ENCODE results near the gene OPRM1. TPM values are rescaled to one million over a fixed set of nuclear protein-coding genes. Genes with fewer than 3 reads are reported as not detected.

OPRM1 gene
- total RNA-seq, 1 donor from 2014 or later = not detected

- Mint-ChIP-seq H3K27me3 (ENCODE audit: unreplicated experiment) (peaks cover 2% of the 10 kb centered on the region), H3K4me3 (ENCODE audit: unreplicated experiment) (no peak overlapping the region), H3K9me3 (ENCODE audit: unreplicated experiment) (no peaks in the 10 kb centered on the region), H3K36me3 (ENCODE audit: low read depth, unreplicated experiment) (peaks cover 57% of the 10 kb centered on the region), H3K4me1 (ENCODE audit: unreplicated experiment) (peaks cover 32% of the 10 kb centered on the region), H3K27ac (ENCODE audit: unreplicated experiment) (peak overlapping the region; percentile 32)
- no peak for DNase-seq (ENCODE audit: low spot score)
- TF ChIP-seq CTCF (IDR thresholded peaks at IDR 0.05; ENCODE audit: unreplicated experiment) = no peak
Observed at GRCh38 chr6:154202958-154203357, 163.9 kb downstream of the OPRM1 start.

DNA sequence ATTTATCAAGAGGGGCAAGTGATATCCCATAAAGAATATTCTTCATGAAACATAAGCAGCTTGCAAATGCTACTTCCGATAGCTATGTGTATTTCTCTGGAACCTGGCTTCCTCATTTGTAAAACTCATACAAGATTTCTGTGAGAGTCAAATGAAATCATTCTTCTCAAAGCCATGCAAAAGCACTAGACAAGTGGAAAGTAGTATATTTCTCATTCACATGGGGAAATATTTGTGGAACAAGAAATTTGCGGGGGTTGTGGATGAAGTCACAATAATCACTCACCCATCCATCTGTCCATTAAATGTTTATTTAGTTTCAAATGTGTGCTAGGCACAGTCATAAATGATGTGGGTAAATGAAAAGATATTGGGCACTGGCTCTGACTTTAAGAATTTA, 167.1 kb downstream of the OPRM1 start:
- Mint-ChIP-seq H3K36me3 (ENCODE audit: low read depth, unreplicated experiment) (peaks cover 47% of the 10 kb centered on the region), H3K9me3 (ENCODE audit: unreplicated experiment) (no peaks in the 10 kb centered on the region), H3K27me3 (ENCODE audit: unreplicated experiment) (peaks cover 2% of the 10 kb centered on the region), H3K4me1 (ENCODE audit: unreplicated experiment) (peaks cover 32% of the 10 kb centered on the region), H3K27ac (ENCODE audit: unreplicated experiment) (no peak overlapping the region), H3K4me3 (ENCODE audit: unreplicated experiment) (no peak overlapping the region)
- DNase-seq (ENCODE audit: low spot score) = no peak
- TF ChIP-seq CTCF (IDR thresholded peaks at IDR 0.05; ENCODE audit: unreplicated experiment) = no peak

- no peak overlapping the region for H3K27ac Mint-ChIP-seq (ENCODE audit: unreplicated experiment)
- H3K4me3 Mint-ChIP-seq (ENCODE audit: unreplicated experiment) = no peak overlapping the region
- DNase-seq (ENCODE audit: low spot score) = no peak
Observed at GRCh38 chr6:154206996-154207395, 168.0 kb downstream of the OPRM1 start.

DNA sequence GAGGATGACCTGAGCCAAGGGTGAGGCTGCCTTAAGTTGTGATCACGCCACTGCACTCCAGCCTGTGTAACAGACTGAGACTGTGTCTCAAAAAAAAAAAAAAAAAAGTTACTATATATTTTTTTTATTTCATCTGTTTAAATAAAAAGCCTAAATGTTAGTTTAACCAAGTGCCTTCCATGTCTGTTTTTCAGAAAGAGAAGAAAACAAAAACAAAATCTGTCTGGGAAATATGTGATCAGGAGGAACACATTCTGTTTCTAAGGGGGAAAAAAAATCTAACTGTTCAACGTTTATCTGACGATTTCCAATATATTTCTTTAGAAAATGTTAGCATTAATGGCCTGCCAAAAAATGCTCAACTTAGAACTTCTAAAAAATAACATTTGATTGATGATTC, 170.5 kb downstream of the OPRM1 start:
- DNase-seq (ENCODE audit: low spot score) = no peak
- peaks cover 34% of the 10 kb centered on the region for H3K36me3 Mint-ChIP-seq (ENCODE audit: low read depth, unreplicated experiment)
- H3K4me1 Mint-ChIP-seq (ENCODE audit: unreplicated experiment) = peaks cover 5% of the 10 kb centered on the region
- no peak overlapping the region for H3K27ac Mint-ChIP-seq (ENCODE audit: unreplicated experiment)
- no peak for TF ChIP-seq CTCF (IDR thresholded peaks at IDR 0.05; ENCODE audit: unreplicated experiment)
- no peaks in the 10 kb centered on the region for H3K9me3 Mint-ChIP-seq (ENCODE audit: unreplicated experiment)
- peaks cover 2% of the 10 kb centered on the region for H3K27me3 Mint-ChIP-seq (ENCODE audit: unreplicated experiment)
- H3K4me3 Mint-ChIP-seq (ENCODE audit: unreplicated experiment) = no peak overlapping the region

More at GRCh38 chr6:154206996-154207395, 168.0 kb downstream of the OPRM1 start:
- Mint-ChIP-seq H3K36me3 (ENCODE audit: low read depth, unreplicated experiment) (peaks cover 39% of the 10 kb centered on the region), H3K4me1 (ENCODE audit: unreplicated experiment) (peaks cover 25% of the 10 kb centered on the region), H3K9me3 (ENCODE audit: unreplicated experiment) (no peaks in the 10 kb centered on the region), H3K27me3 (ENCODE audit: unreplicated experiment) (peaks cover 2% of the 10 kb centered on the region)
- TF ChIP-seq CTCF (IDR thresholded peaks at IDR 0.05; ENCODE audit: unreplicated experiment) = no peak

DNA sequence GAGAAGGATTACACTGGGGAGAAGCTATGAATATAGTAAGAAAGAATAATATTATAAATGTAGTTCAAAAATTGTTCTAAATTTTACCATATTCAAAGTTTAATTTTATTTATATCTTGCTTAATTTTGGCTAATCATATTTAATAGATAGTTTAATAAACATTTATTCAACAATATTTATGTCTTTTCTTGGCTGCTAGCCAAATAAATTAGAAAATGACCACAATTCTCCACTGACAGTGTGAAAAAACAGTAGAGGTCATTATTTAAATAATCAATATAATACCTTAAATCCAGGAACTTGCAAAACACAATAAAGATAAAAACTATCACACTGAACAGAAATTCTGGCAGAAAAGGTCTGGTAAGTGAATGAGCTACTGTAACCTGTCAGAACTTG, 171.6 kb downstream of the OPRM1 start:
- Mint-ChIP-seq H3K27ac (ENCODE audit: unreplicated experiment) (no peak overlapping the region), H3K4me1 (ENCODE audit: unreplicated experiment) (no peaks in the 10 kb centered on the region), H3K9me3 (ENCODE audit: unreplicated experiment) (no peaks in the 10 kb centered on the region), H3K27me3 (ENCODE audit: unreplicated experiment) (peaks cover 2% of the 10 kb centered on the region), H3K4me3 (ENCODE audit: unreplicated experiment) (no peak overlapping the region), H3K36me3 (ENCODE audit: low read depth, unreplicated experiment) (peaks cover 28% of the 10 kb centered on the region)
- TF ChIP-seq CTCF (IDR thresholded peaks at IDR 0.05; ENCODE audit: unreplicated experiment) = no peak
- DNase-seq (ENCODE audit: low spot score) = no peak

Measured in endothelial cell (in vitro differentiated cells).